CD14-positive monocyte (primary cell): Measurements from ENCODE around the gene LIPG. TPM values are rescaled to one million over a fixed set of nuclear protein-coding genes. Genes with fewer than 3 reads are reported as not detected.

ENCODE experiments used
- DNase-seq, 3 donors: peaks; one replicate each; pipeline ENCODE4 v3.0.0-alpha.2; 2011 to 2022
- H2AFZ ChIP-seq: 2 replicates; pipeline ENCODE4 v1.6.0; 2012; ENCODE audit warnings: mild to moderate bottlenecking, low read depth, low read length, inconsistent platforms; ENCODE audit not compliant: insufficient read depth, poor library complexity, severe bottlenecking
- H3K27ac ChIP-seq, 2 donors: 1 replicate in 1 of 2; 2 replicates in 1 of 2; pipeline ENCODE4 v1.5.1; 2012 to 2013; ENCODE audit warnings: low read length in 2 of 2, control low read depth in 1 of 2, inconsistent platforms in 1 of 2, low read depth in 1 of 2, mild to moderate bottlenecking in 1 of 2
- H3K27me3 ChIP-seq, 2 donors: one replicate each; pipeline versions ENCODE4 v1.6.0 to v1.6.1; 2011 to 2013; ENCODE audit warnings: low read length in 2 of 2; ENCODE audit not compliant: control insufficient read depth in 2 of 2, insufficient read depth in 2 of 2
- H3K36me3 ChIP-seq, 2 donors: replicated peaks in 1 of 2; 1 replicate in 1 of 2; 2 replicates in 1 of 2; pipeline versions ENCODE4 v1.5.1 to v1.6.1; 2012 to 2013; ENCODE audit warnings: low read length in 2 of 2, control low read depth in 1 of 2, inconsistent platforms in 1 of 2, mild to moderate bottlenecking in 1 of 2; ENCODE audit not compliant: insufficient read depth in 2 of 2, control insufficient read depth in 1 of 2
- H3K4me1 ChIP-seq, 2 donors: 1 replicate in 1 of 2; 2 replicates in 1 of 2; pipeline versions ENCODE4 v1.5.1 to v1.6.1; 2012 to 2013; ENCODE audit warnings: low read length in 2 of 2, control low read depth in 1 of 2, inconsistent platforms in 1 of 2, mild to moderate bottlenecking in 1 of 2, moderate library complexity in 1 of 2; ENCODE audit not compliant: insufficient read depth in 2 of 2, control insufficient read depth in 1 of 2
- H3K4me2 ChIP-seq: replicated peaks from 2 replicates; pipeline ENCODE3; 2012; ENCODE audit warnings: low read length, moderate library complexity, mild to moderate bottlenecking; ENCODE audit not compliant: poor library complexity, severe bottlenecking; ENCODE audit errors: extremely low read depth
- H3K4me3 ChIP-seq, 3 experiments: fragments of 200-600 bp in 1 of 3; sonication (generic) in 1 of 3; replicated peaks in 1 of 3; 1 replicate in 2 of 3; 2 replicates in 1 of 3; pipeline ENCODE4 v1.5.1; 2011 to 2013; ENCODE audit warnings: low read length in 3 of 3, mild to moderate bottlenecking in 3 of 3, control low read depth in 2 of 3, low read depth in 2 of 3, inconsistent platforms in 1 of 3, moderate library complexity in 1 of 3
- H3K79me2 ChIP-seq: 2 replicates; pipeline ENCODE4 v1.6.0; 2012; ENCODE audit warnings: mild to moderate bottlenecking, control low read depth, inconsistent platforms, low read length, moderate library complexity; ENCODE audit not compliant: insufficient read depth
- H3K9ac ChIP-seq: 2 replicates; pipeline ENCODE4 v1.6.0; 2017; ENCODE audit warnings: low read length, mild to moderate bottlenecking; ENCODE audit not compliant: insufficient read depth, poor library complexity, severe bottlenecking
- H3K9me3 ChIP-seq, 2 donors: replicated peaks in 1 of 2; 1 replicate in 1 of 2; 2 replicates in 1 of 2; pipeline versions ENCODE4 v1.5.1 to v1.6.1; 2012 to 2013; ENCODE audit warnings: low read length in 2 of 2, control low read depth in 1 of 2; ENCODE audit not compliant: control insufficient read depth in 1 of 2, insufficient read depth in 1 of 2
- H4K20me1 ChIP-seq: 2 replicates; pipeline ENCODE4 v1.6.0; 2012; ENCODE audit warnings: mild to moderate bottlenecking, low read length, control low read depth, moderate library complexity; ENCODE audit not compliant: insufficient read depth
- H3K27ac Mint-ChIP-seq, 7 donors: one replicate each; pipeline ENCODE4 v1.8.0; 2020; ENCODE audit warnings: mild to moderate bottlenecking in 7 of 7, mixed read lengths in 7 of 7, moderate library complexity in 6 of 7, inconsistent platforms in 2 of 7
- H3K27me3 Mint-ChIP-seq, 3 donors: one replicate each; pipeline ENCODE4 v1.8.0; 2021 to 2022; ENCODE audit warnings: low read depth in 3 of 3, mild to moderate bottlenecking in 3 of 3, mixed read lengths in 3 of 3, moderate library complexity in 3 of 3, inconsistent platforms in 1 of 3
- H3K36me3 Mint-ChIP-seq, 2 donors: one replicate each; pipeline ENCODE4 v1.8.0; 2020; ENCODE audit warnings: mixed read lengths in 2 of 2, inconsistent platforms in 1 of 2, mild to moderate bottlenecking in 1 of 2
- H3K4me1 Mint-ChIP-seq: one replicate; pipeline ENCODE4 v1.8.0; 2020; ENCODE audit warnings: mild to moderate bottlenecking, mixed read lengths
- H3K4me3 Mint-ChIP-seq, 2 donors: one replicate each; pipeline ENCODE4 v1.8.0; 2020; ENCODE audit warnings: mild to moderate bottlenecking in 2 of 2, mixed read lengths in 2 of 2, moderate library complexity in 1 of 2
- H3K9me3 Mint-ChIP-seq, 7 donors: one replicate each; pipeline ENCODE4 v1.8.0; 2020 to 2022; ENCODE audit warnings: mixed read lengths in 7 of 7, mild to moderate bottlenecking in 6 of 7, moderate library complexity in 6 of 7, inconsistent platforms in 2 of 7
- CTCF ChIP-seq: fragments of 200-600 bp; IDR thresholded peaks from one replicate; pipeline ENCODE4 v1.8.0; 2022; ENCODE audit warnings: antibody characterized with exemption, mild to moderate bottlenecking
- WGBS: methylation state at CpG from one replicate; pipeline ENCODE4 v1.1.5; 2013; ENCODE audit warnings: missing lambda C conversion rate; ENCODE audit not compliant: insufficient coverage; 5-methylcytosine and 5-hydroxymethylcytosine counted together
- intact Hi-C, 2 donors: fragments of 100-400 bp; cut with micrococcal nuclease; formaldehyde crosslinking; loops; one replicate each; pipeline versions ENCODE4 v1.15.0 to v1.15.1; 2023
- polyA plus RNA-seq, 3 donors: library from polyadenylated mRNA; depleted of rRNA in 1 of 3; unstranded in 2 of 3; stranded (reverse) in 1 of 3; fragments of 300-500 nt in 2 of 3; fragments of >200 nt in 1 of 3; fragmentation: Illumina TruSeq in 2 of 3; gene quantifications; 1 replicate in 2 of 3; 2 replicates in 1 of 3; pipeline ENCODE4 v1.2.3, GENCODE V29; 2012 to 2021

LIPG gene
- polyA plus RNA-seq, 3 donors: not detected

DNA sequence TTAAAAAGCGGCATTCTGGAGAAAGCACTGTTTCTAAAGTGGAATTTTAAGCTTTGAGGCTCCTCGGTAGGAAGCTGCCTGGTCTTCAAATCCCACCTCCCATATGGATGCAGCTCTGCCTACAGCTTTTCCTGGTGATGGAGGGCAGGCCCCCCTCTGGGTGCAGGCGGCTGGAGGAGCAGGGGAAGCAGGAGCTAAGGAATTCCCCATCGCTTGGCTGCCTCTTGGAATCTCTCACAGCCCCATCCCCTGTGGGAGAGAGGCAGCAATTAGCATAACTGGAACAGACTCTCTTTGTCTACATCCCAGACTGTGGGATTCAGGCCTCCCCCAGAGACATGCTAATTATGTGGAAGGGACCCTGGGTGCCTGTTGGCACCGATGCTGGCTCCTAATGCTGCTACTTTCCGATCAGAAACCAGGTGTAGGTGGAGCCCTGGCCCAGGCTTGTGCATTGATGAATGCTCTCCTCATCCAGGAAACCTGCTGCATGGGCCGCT, 51.3 kb downstream of the LIPG start:
- H3K4me2 ChIP-seq: no peak overlapping the region
- H3K79me2 ChIP-seq: no peaks in the 10 kb centered on the region
- intact Hi-C loops: no loop called here
- H3K27ac ChIP-seq: no peak overlapping the region
- 57% methylated on average over 4 of the region's 7 CpGs for WGBS
- no peak overlapping the region for H3K4me3 ChIP-seq
- Mint-ChIP-seq H3K4me3 (no peak overlapping the region), H3K27me3 (peaks cover 2 to 12% (median 5%) of the 10 kb centered on the region in 3 donors), H3K9me3 (no peaks in the 10 kb centered on the region), H3K4me1 (no peaks in the 10 kb centered on the region), H3K36me3 (no peaks in the 10 kb centered on the region), H3K27ac (no peak overlapping the region)
- no peak for TF ChIP-seq CTCF
- H4K20me1 ChIP-seq: no peaks in the 10 kb centered on the region
- H3K4me1 ChIP-seq: no peaks in the 10 kb centered on the region
- no peaks in the 10 kb centered on the region for H3K9me3 ChIP-seq
- DNase-seq: no peak
- no peak overlapping the region for H2AFZ ChIP-seq
- no peak overlapping the region for H3K9ac ChIP-seq
- no peaks in the 10 kb centered on the region for H3K36me3 ChIP-seq
- H3K27me3 ChIP-seq: no peaks in the 10 kb centered on the region

DNA sequence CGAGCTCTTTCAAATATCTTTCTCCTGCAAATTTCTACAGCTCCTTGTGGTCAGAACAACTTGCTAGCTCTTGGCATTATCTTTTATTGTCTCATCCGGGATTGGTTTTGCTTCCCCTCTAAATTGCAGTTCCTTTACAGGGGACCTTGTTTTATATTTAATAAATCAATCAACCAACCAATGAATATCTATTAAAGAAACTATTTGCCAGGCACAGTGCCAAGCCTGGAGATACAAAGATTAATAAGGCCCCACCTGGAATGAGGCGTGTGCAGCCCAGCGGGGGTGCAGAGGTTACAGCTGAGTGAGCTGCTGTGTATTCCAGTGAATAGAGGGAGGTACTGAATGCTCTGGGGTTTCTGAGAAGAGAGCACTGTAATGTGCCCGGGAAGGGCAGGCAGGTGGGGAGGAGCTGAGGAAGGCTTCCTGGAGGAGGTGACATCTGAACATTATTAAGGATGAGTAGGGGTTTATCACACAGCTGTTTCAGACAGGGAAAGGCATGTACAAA, 51.8 kb downstream of the LIPG start:
- no peak for TF ChIP-seq CTCF
- Histone ChIP-seq H3K9ac (no peak overlapping the region), H2AFZ (no peak overlapping the region), H3K4me1 (no peaks in the 10 kb centered on the region), H3K4me2 (no peak overlapping the region), H3K4me3 (no peak overlapping the region), H4K20me1 (no peaks in the 10 kb centered on the region), H3K9me3 (no peaks in the 10 kb centered on the region), H3K79me2 (no peaks in the 10 kb centered on the region), H3K27me3 (no peaks in the 10 kb centered on the region), H3K36me3 (no peaks in the 10 kb centered on the region), H3K27ac (no peak overlapping the region)
- Mint-ChIP-seq H3K4me1 (no peaks in the 10 kb centered on the region), H3K36me3 (no peaks in the 10 kb centered on the region), H3K4me3 (no peak overlapping the region), H3K9me3 (no peaks in the 10 kb centered on the region), H3K27me3 (peaks cover 2 to 10% (median 5%) of the 10 kb centered on the region in 3 donors), H3K27ac (no peak overlapping the region)
- intact Hi-C loops: no loop called here
- 67% methylated on average over 4 of the region's 5 CpGs for WGBS
- DNase-seq: no peak
